ENCODE data around the gene ZNF844.

DNA sequence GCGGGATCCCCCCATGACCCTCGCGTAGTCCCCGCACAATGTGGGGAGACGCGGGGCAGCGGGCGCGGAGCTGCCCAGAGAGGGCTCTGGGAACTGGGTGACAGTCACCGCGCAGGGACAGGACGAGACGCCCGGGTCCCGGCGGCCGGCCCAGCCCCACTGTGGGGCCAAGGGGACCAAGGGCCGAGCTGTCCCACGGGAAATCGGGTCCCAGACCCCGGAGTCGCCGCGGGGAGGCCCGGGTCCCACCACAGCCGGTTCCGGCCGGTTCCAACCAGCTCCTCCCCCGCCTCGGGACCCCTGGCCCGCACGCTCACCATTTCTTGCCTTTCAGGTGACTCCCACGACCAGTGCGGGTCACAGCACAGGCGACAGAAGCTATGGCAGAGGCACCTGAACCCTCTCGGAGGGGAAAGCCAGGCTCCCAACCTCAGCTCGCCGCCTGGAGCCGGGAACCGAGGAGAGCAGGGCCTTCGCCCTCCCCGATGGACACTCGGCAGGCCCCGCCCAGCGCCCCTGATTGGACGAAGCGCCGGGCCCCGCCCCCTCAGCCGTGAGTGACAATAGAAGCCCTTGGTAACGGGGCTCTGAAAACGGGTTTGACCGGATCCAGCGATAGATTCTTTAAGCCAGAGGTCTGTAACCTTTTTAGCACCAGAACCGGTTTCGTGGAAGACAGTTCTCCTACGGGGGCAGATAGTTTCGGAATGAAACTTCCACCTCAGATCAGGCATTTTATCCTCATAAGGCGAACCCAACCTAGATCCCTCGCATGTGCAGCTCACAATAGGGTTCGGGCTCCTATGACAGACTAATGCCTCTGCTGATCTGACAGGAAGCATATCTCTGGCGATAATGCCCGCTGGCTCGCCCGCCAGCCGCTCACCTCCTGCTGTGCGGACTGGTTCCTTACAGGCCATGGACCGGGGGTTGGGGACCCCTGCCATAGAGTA, 29.0 kb upstream of the ZNF844 start, which contains the start of gene ZNF433:
- TF ChIP-seq, protein P1, sequence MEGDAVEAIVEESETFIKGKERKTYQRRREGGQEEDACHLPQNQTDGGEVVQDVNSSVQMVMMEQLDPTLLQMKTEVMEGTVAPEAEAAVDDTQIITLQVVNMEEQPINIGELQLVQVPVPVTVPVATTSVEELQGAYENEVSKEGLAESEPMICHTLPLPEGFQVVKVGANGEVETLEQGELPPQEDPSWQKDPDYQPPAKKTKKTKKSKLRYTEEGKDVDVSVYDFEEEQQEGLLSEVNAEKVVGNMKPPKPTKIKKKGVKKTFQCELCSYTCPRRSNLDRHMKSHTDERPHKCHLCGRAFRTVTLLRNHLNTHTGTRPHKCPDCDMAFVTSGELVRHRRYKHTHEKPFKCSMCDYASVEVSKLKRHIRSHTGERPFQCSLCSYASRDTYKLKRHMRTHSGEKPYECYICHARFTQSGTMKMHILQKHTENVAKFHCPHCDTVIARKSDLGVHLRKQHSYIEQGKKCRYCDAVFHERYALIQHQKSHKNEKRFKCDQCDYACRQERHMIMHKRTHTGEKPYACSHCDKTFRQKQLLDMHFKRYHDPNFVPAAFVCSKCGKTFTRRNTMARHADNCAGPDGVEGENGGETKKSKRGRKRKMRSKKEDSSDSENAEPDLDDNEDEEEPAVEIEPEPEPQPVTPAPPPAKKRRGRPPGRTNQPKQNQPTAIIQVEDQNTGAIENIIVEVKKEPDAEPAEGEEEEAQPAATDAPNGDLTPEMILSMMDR (IDR thresholded peaks at IDR 0.05; ENCODE audit: control extremely low read depth in 1 of 3, insufficient read depth in 1 of 3, low read depth in 1 of 3, low read length in 3 of 3): peak in 1 of 3 experiments; percentile 11; a peak in 1 of 4 replicates
- TF ChIP-seq EP300 (IDR thresholded peaks at IDR 0.05; ENCODE audit: borderline replicate concordance in 1 of 2, low read depth in 2 of 2, low read length in 2 of 2): peak in 1 of 2 experiments; percentile 69; a peak in 1 of 3 replicates
- TF ChIP-seq RFX5 (IDR thresholded peaks at IDR 0.05; ENCODE audit: borderline replicate concordance, low read depth, low read length): no peak

Measured in H1 (cell line).